GM18907 (cell line): ENCODE measurements around the gene SPOUT1.
"Not testable (repeated sequence)": the region's sequence is repeated elsewhere in the genome, so short reads cannot be mapped to it uniquely, and the experiment has no call there.

Experiments used
- ATAC-seq: cut with Tn5 transposase; IDR thresholded peaks from one replicate; pipeline ENCODE4 v1.9.1; 2021; ENCODE audit warnings: mild to moderate bottlenecking, moderate library complexity; ENCODE audit not compliant: unreplicated experiment

SPOUT1 gene

DNA sequence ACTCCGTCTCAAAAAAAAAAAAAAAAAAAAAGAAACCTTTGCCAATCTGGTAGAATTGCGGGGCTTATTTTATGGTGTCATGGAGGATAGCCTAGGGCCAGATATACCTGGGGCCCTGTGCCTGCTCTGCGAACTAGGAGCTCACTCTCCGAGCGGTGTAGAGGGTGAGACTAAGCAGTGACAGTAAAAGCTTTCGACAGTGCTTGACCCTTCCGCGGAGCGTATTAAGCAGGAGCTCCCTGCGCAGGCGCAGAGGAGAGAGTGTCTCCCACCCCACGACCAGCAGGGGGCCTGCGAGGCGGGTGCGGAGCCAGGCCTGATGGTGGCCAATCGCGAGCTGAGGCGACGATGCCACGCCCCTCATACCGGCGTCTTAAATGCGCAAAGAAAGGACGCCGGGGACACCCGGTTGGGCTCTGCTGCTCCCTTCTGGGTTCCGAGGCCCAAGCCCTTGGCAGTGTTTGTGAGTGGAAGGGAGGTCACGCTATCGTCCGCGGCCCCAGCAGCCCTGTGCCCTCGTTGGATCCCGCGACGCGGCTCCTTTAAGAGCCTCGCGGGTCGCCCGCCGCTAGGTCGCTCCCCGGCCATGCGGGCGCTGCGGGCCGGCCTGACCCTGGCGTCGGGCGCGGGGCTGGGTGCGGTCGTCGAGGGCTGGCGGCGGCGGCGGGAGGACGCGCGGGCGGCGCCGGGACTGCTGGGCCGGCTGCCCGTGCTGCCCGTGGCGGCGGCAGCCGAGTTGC, 11.3 kb downstream of the SPOUT1 start, which contains the start of gene ENDOG:
TSS of gene ENDOG (plus strand) at position 402 of the 740 bp plus-strand sequence. CDS start at position 587, 185 bp downstream.
- ATAC-seq, result peak; percentile 78

DNA sequence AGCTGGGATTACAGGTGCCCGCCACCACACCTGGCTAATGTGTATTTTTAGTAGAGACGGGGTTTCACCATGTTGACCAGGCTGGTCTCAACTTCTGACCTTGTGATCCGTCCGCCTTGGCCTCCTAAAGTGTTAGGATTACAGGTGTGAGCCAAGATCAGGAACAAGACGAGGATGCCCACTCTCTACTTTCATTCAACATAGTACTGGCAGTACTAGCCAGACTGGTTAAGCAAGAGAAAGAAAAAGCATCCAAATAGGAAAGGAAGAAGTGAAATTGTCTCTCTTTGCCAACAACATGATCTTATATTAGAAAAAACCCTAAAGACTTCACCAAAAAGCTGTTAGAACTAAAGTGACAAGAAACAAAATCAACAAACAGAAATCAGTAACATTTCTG, 18.7 kb downstream of the SPOUT1 start:
- no peak for ATAC-seq

DNA sequence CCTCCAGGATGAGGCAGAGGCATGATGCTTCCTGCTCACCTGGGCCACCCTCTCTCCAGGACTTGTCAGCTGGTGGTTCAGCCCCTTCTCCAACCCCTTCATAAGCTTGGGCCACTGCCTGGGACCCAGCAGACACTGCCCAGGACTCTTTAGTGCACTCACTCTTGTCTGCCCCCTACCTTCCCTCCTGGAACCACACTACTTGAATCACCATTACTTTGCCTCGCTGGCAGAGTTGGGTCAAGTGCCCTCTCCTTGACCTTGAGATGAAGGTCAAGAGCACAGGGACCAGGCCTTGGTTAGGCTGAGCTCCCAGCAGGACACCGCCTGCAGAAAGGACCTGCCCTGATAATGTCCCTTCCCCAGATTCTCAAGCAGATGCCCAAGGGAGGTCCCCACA, 19.8 kb downstream of the SPOUT1 start:
- no peak for ATAC-seq

DNA sequence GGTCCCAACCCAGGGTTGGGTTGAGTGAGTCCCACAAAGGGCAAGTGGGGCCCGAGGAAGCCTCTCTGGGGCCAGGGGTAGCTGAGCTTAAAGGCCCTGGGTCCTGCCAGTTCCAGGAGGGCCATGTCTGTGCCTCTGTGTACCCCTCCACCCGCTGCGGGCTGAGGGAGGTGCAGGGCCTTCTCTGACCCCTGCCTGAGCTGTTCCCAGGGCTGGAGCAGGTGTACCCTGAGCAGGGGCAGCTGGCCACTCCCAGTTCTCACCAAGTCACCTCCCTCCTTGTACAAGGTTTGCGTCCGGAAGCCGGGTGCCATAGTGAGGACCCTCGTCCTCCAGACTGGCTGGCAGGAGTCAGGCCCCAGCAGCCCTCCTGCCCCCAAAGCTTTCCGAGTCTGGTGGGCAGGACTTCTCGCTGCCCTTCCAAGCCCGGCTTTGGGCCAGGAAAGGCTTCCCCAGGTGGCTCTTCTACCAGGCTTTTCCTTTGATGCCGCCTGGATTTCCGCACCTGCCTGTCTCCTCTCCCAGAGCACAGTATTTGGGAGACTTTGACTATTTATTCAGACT, 20.5 kb downstream of the SPOUT1 start:
- no peak for ATAC-seq

GRCh38 chr9:128808543-128808942, 21.1 kb downstream of the SPOUT1 start:
- ATAC-seq, result no peak

DNA sequence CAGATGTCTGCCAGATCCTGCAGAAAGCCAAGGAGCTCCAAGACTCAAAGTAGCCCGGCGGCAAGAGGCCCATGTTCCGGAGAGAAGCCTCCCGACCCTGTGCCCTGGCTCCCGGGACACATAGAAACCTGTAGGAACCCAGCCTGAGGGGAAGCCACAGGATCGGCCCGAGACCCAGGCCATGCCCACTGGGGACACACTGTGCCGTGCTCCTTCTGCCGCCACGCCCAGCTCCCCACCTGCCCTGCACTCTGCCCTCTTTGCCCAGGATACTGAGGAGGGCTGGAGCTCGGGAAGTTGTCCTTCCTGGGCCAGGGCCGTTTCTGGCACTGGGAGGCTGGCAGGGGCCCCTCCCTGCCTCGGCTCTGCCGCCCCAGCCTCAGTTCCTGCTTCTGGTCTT, 21.8 kb downstream of the SPOUT1 start:
- no peak for ATAC-seq

DNA sequence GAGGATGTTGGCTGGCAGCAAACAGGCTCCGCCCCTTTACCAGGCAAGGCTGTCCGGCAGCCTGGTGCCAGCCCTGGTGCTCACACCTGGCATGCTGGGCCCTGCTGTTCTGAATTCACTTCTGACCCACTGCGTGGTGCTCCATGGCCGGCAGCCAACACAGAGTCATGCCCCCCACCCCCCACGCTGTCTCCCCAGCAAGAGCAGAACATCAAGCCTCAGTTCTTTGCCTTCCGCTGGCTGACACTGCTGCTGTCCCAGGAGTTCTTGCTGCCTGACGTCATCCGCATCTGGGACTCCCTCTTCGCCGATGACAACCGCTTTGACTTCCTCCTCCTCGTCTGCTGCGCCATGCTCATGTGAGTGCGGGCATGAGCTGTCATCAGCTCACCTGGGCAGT, 23.9 kb downstream of the SPOUT1 start:
- ATAC-seq, result no peak

DNA sequence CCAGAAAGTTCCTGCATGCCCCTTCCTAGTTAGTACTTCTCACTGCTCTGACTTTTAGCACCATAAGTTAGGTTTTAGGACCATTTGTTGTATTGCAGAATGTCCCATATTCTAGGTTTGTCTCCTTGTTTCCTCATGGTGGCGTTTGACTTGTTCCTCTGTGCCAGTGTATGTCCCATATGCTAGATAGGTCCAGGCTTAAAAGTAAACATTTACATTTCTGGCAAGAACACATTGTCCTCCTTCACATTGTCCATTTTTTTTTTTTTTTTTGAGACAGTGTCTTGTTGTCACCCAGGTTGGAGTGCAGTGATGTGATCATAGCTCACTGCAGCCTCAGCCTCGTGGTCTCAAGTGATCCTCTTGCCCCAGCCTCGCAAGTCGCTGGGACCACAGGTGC, 27.1 kb downstream of the SPOUT1 start:
- no peak for ATAC-seq

DNA sequence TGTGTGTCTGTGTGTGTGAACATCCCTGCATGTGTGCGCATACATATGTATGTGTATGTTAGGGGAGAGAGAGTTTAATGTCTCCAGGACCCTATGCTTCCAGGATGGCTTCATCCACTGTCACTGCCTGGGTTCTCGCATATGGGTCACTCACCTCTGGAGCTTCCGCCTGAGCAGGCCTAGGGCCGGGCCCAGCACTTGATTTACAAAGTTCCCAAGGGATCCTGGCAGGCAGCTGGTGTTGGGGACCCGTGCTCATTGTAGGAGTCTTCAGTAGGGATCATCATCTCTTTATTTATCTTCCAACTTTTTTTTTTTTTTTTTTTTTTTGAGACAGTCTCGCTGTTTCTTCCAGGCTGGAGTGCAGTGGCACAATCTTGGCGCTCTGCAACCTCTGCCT, 29.5 kb downstream of the SPOUT1 start:
- no peak for ATAC-seq

- ATAC-seq, result no peak
These were observed 30.7 kb downstream of the SPOUT1 start for GRCh38 chr9:128798896-128799295.

DNA sequence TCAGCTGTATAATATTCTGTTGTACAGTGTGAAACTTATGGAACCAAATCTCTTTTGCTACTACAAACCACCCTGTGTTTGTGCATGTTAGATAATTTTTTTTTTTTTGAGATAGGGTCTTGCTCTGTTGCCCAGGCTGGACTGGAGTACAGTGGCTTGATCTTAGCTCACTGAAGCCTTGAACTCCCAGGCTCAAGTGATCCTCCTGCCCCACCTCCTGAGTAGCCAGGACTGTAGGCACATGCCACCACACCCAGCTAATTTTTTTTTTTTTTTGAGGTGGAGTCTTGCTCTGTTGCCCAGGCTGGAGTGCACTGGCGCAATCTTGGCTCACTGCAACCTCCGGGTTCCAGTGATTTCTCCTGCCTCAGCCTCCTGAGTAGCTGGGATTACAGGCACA, 34.6 kb downstream of the SPOUT1 start:
- ATAC-seq, result not testable (repeated sequence)

DNA sequence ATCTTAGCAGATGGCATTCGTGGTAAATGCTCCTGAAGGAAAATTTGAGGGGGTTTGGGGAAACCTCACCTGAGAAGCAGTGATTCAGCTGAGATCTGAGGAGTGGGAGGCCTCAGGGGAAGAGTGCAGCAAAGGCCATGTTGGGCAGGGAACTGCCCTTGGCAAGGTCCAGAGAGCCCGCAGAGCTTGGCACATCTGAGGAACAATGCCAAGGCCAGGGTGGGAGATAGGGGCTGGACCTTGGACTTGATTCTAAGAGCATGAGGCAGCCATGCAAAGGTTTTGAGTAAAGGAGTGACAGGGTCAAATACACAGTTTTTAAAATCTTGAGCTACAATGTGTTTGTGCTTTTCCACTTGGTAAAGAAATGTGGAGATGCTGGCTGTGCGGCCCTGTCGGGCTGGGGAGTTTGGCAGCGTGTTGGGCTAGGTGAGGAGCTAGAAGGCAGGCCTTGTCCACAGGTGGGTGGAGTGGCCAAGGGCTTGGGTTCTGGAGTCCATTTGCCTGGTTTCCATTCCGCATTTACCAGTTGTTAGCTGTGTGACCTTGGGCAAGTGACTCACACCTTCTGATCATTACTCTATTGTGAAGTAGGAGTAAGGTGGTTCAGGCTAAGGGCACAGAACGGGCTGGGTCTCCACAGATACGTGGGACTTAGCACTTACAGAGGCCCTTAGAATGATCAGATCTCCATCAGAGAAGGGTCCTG, 36.5 kb downstream of the SPOUT1 start:
- ATAC-seq, result no peak

DNA sequence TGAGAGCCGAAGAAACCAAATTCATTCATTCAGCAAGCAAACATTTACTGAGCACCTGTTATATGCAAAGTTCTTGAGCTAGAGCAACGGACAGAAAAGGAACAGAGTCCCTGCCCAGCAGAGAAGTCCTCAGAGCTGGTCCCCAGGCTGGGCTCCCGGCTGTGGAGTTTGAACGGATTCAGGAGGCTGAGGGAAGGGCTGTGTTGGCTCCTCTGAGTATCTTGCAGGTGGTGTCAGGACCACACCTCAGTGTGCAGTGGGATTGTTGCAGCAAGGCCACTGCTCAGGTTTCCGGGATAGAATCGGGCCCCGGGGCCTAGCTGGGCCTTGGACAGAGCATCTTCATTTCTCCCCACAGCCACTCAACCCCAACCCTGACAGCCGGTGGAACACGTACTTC, 37.5 kb downstream of the SPOUT1 start:
- ATAC-seq, result no peak

DNA sequence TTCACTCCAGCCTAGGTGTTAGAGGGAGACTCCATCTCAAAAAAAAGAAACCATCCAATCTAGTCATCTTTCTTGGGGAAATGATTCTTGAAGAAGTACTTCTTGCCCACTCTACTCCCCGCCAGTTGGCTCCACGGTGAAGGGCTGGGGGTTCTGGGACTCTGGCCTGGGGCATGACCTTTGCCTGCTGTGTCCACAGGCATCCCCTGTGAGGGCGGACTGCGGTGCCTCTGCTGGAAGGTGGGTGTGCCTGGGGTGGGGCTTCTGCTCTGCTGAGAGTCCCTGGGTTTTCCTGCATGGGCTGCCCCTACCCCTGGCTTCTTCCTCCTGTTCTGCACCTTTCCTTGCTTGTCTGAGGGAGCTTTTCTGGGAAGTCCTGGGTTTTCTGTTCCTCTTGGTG, 39.1 kb downstream of the SPOUT1 start:
- no peak for ATAC-seq

GRCh38 chr9:128788445-128788844, 41.1 kb downstream of the SPOUT1 start:
- ATAC-seq, result no peak

GRCh38 chr9:128787659-128788058, 41.9 kb downstream of the SPOUT1 start:
- no peak for ATAC-seq

DNA sequence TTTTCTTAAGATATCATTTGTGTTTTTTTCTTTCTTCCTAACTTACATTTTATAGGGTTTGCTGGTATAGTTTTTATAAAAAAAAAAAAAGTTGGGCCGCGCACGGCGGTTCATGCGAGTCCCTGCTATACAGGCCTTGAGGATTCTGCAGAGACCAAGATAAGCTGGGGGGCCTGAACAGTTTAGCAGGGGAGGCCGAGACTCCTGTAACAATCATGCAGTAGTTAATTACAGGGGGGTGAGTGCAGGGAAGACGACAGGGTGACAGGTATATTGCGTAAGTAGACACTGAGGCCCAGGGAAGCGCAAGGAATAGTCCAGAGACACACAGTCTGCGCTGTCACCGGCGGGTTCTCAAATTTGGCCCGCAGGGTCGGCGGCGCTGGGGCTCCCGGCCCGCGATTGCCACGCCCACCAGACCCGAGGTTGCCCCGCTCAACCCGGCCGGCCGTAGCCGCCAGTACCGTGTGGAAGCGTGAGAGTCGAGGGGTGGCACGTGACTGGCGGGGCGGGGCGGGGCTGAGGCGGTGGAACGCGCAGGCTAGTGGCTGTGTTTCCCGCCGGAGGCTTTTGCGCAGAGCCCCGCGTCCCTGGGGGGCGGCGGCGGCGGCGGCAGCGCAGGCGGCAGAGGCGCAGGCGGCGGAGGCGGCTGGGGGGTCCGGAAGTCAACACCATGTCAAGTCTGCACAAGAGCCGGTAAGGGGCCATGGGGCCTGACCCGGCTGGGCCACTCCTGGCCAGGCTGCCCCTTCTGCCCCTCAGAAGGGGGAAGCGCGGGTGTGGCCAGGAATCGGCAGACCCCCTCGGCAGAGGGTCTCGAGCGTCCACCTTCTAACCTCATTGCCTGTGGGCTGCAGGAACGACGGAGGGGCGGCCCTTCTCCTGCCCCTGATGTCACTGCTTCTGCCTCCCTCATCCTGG, 42.7 kb downstream of the SPOUT1 start, which contains the start of gene TBC1D13:
TSS of gene TBC1D13 (plus strand) at position 573 of the 921 bp plus-strand sequence. CDS start at position 674, 101 bp downstream.
- peak; percentile 83 for ATAC-seq

GRCh38 chr9:128785427-128785826, 44.2 kb downstream of the SPOUT1 start:
- no peak for ATAC-seq

DNA sequence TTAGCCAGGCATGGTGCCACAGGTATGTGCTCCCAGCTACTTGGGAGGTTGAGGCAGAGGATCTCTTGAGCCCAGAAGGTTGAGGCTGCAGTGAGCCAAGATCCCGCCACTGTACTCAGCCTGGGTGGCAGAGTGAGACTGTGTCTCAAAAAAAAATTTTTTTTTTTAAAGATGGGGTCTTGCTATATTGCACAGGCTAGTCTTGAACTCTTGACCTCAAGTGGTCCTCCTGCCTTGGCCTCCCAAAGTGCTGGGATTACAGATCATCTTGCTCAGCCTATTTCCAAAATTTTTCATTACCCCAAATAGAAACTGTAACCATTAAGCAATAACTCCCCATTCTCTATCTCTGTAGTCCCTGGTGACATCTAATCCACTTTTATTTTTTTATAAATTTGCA, 46.9 kb downstream of the SPOUT1 start:
- ATAC-seq, result no peak

GRCh38 chr9:128781187-128782070, 48.2 kb downstream of the SPOUT1 start:
- no peak for ATAC-seq
